GM18502 (cell line): ENCODE measurements around the gene MCTP1.

ENCODE experiments used
- ATAC-seq: cut with Tn5 transposase; IDR thresholded peaks from one replicate; pipeline ENCODE4 v1.9.1; 2021; ENCODE audit warnings: mild to moderate bottlenecking; ENCODE audit not compliant: unreplicated experiment, poor library complexity

Gene MCTP1

GRCh38 chr5:94791829-94792228 is 493.1 kb downstream of the MCTP1 start:
- no peak for ATAC-seq

DNA sequence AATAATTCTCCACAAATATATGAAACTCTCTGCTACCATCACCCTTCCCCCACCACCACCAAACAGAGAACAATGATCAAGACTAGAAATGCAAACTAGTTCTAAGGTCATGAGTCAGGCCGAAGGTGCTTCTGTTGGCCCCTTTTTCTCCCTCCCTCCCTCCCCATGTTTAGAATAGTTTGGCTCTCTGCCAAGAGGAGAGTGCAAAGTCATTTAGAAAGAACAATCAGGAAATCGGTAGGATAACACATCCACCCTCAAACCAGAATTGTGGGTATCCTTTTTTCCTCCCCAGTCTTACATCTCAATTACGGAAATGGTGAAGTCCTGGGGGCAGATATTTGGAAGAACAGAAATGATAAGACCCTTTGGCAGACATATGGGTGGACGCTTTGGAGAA is 496.4 kb downstream of the MCTP1 start:
- ATAC-seq, result no peak

GRCh38 chr5:94784536-94785505 is 500.1 kb downstream of the MCTP1 start:
- no peak for ATAC-seq

DNA sequence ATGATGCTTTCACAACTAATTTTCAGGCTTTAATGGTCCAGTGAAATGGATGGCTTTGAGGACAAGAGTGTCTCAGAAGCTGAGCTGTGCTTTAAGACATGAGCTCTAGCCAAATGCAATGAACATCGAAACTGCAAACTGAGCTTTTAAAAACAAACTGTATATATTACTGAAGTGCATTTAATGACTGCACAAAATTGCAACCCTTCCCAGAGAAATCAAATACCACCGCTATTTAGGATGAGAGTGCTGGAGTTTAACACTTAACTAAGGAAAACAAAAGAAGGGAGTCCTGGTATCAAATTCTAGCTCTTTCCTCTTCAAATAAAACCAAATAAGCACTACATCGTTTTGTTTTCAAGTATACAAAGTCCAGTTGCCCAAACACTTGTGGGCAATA is 502.5 kb downstream of the MCTP1 start:
- ATAC-seq, result no peak

- ATAC-seq, result no peak
These were observed 505.2 kb downstream of the MCTP1 start for GRCh38 chr5:94779684-94780083.

- ATAC-seq, result no peak
These were observed 506.2 kb downstream of the MCTP1 start for GRCh38 chr5:94778732-94779131.

- no peak for ATAC-seq
These were observed 506.6 kb downstream of the MCTP1 start for GRCh38 chr5:94778299-94778698.

GRCh38 chr5:94777056-94777880 is 507.6 kb downstream of the MCTP1 start:
- no peak for ATAC-seq

DNA sequence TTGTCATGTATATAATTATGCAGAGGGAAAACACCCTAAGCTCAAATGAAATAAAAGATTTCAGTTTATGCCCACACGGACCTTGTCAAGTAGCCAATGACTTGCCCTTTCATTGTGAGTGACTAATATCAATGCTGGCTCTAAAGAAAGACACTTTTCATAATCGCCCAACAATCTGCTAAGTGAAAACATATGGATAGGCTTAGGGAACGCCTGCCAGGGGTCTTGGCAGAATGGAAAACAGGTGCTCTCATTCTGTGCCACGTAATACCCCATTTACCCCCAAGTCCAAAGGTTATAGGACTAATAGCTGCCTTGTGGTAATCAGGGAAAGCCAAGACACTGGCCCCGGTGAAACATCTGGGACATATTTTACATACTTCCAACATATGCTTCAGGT is 508.7 kb downstream of the MCTP1 start:
- no peak for ATAC-seq

- no peak for ATAC-seq
These were observed 509.8 kb downstream of the MCTP1 start for GRCh38 chr5:94775088-94775487.

DNA sequence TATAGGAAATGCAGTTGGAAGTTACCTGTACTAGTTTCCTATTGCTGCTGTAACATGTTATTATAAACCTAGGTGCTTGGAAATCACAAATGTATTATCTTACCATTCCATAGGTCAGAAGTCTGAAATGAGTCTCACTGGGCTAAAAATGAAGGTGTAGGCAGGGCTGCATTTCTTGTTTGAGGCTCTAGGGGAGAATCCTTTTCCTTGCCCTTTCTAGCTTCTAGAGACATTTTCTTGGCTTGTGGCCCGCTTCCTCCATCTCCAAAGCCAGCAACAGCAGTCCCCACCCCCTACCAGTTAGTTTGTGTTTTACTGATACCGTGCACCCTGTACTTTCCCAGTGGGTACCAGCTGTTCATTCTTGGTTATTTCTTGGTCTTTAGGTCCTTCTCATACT is 513.2 kb downstream of the MCTP1 start:
- ATAC-seq, result no peak

DNA sequence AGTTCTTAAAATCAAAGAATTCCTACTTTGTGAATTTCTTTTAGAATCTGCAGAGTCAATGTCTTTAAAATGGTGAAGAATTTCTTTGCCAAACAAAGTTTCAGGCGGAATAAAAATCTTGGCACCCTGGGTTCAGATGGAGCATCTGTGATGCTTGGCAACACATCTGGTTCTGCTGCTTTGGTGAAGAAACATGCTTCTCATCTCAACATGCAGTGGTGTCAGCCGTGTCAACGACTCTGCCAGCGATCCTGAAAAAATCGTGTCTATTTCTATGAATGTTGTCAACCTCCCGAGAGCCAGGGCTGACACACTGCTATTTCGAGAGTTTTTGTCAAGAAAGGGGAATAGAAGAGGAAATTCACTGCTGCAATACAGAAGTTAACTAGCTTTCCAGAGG is 514.9 kb downstream of the MCTP1 start:
- no peak for ATAC-seq

DNA sequence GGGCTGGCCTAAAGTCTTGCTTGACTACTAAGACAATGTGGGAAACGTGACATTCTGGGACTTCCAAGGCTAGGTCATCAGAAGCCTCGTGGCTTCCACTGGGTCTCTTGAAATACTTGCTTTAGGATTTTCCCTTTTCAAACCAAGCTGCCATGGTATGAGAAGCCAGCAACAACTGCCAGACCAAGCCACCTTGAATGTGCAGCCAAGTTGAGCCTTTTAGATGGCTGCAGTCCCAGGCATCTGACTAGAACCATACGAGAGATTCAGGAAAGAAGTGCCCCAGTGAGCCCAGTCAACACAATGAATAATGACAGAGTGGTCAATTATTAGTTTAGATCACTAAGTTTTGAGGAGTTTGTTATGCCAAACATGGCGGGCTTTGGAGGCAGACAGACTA is 523.1 kb downstream of the MCTP1 start:
- no peak for ATAC-seq

DNA sequence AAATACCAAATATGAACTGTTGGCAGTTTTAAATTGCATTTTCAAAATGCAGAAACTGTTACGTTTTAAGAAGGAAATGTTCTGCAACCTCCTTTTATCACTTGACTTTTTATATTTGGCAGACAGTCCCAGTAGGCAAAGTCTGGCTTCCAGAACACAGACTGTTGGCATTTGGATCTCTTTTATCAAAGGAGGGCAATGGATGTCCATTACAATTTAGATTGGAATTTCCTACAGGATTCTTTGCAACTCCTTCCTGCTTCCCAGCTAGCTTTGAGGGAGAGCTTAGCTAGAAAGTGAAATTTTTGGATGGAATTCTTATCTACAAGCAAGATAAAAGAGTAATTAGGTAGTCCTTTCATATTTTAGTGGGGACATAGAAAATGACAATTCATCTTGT is 523.8 kb downstream of the MCTP1 start:
- no peak for ATAC-seq

DNA sequence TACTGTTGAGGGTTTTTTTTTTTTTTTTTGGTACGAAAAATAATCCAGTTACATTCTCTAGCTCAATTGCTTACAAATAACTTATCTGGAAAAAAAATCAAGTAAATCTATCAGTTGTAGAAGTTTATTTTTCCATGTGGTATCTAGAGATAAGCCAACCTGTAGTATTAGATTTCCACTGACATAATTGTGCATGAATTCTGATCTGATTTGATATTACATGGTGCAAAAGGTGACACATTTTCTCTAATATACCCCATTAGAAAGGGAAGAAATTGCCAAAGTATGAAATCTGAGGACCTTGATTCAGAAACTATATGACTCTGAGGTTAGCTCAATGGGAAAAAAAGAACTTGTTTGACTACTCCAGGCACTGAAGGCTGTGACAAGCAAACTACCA is 524.9 kb downstream of the MCTP1 start:
- no peak for ATAC-seq

DNA sequence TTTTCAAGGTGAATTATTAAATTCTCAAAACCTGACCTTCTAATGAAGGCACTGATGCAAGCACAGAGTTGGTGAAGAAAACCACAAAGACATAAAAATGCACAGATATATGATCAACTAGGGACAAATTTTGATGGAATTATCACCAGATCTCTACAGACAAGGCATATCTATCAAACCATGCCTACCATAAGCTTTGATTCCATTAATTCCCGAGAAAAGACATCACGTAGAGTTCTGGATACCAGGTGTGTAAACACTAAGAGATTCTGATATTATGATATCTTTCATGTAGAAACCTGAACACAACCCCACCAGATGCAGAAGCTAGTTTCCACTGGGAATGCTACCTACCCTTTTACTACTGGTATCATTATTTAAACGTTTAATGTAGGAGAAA is 525.9 kb downstream of the MCTP1 start:
- ATAC-seq, result no peak

- ATAC-seq, result no peak
These were observed 530.1 kb downstream of the MCTP1 start for GRCh38 chr5:94754824-94755223.

DNA sequence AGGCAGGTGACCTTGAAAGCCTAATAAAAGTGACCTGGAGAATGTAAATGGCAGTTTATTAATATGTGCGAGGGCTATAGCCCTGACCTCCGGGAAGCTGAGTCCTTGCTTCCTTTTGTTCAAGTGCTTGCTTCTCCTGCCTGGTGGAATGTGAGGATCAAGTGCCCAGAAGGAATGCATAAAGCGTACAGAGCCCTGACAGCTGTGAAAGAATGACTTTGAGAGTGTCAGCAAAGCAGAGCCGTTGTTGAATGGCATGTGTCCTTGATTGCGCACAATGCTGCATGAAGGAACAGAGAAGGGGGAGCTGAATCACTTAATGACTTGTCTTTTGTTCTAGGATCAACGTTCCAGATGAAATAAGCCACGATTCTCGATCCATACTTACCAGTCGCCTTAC is 533.4 kb downstream of the MCTP1 start:
- ATAC-seq, result no peak

GRCh38 chr5:94750681-94751080 is 534.2 kb downstream of the MCTP1 start:
- no peak for ATAC-seq

DNA sequence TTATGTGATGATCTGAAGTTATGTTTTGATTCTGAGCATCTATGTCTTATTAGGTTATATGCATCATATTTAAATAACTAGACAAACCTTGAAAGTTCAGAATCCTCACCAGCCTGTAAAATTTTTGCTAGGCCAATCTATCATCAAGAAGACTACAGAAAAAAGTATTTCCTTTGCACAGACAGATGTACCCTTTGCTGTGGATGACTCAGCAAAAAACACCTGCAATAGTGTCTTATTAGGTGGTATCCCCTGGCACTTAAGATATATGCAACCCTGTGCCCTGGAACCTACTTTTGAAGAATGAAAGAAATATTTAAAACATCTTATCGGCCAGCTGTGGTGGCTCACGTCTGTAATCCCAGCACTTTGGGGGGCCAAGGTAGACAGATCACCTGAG is 535.9 kb downstream of the MCTP1 start:
- no peak for ATAC-seq

GRCh38 chr5:94748212-94748611 is 536.7 kb downstream of the MCTP1 start:
- no peak for ATAC-seq
